Activated CD8-positive, alpha-beta T cell treated with anti-CD3 and anti-CD28 coated beads for 36 hours (primary cell): Measurements from ENCODE around the gene C17orf114.

Experiments used
- ATAC-seq: fragments of 200-7000 bp; cut with Tn5 transposase; one replicate; pipeline ENCODE4 v1.10.0; 2021; ENCODE audit warnings: mild to moderate bottlenecking, moderate library complexity
- CTCF ChIA-PET: fragments of 350-600 bp; sonication (Branson Sonifier 250); formaldehyde crosslinking; loops from one replicate; lab custom pipeline; 2021; ENCODE audit warnings: antibody characterized with exemption; lab: Charles Lee
- POLR2A ChIA-PET: fragments of 350-600 bp; sonication (Branson Sonifier 250); formaldehyde crosslinking; loops from one replicate; lab custom pipeline; 2021; ENCODE audit warnings: antibody characterized with exemption; lab: Charles Lee
- DNase-seq: peaks from one replicate; pipeline ENCODE4 v3.0.0-alpha.2; 2020
- H3K27ac Mint-ChIP-seq: one replicate; pipeline ENCODE4 v1.8.0; 2021; ENCODE audit warnings: mild to moderate bottlenecking, mixed read lengths
- H3K27me3 Mint-ChIP-seq: one replicate; pipeline ENCODE4 v1.8.0; 2021; ENCODE audit warnings: mixed read lengths
- H3K36me3 Mint-ChIP-seq: one replicate; pipeline ENCODE4 v1.8.0; 2021; ENCODE audit warnings: low read depth, mixed read lengths
- H3K4me1 Mint-ChIP-seq: one replicate; pipeline ENCODE4 v1.8.0; 2021; ENCODE audit warnings: low read depth, mixed read lengths
- H3K4me3 Mint-ChIP-seq: one replicate; pipeline ENCODE4 v1.8.0; 2021; ENCODE audit warnings: mild to moderate bottlenecking, moderate library complexity, mixed read lengths
- H3K9me3 Mint-ChIP-seq: one replicate; pipeline ENCODE4 v1.8.0; 2021; ENCODE audit warnings: mixed read lengths
- CTCF ChIP-seq: fragments of 200-600 bp; IDR thresholded peaks from one replicate; pipeline ENCODE4 v1.8.0; 2022; ENCODE audit warnings: antibody characterized with exemption, mild to moderate bottlenecking
- intact Hi-C: fragments of 100-400 bp; cut with micrococcal nuclease; formaldehyde crosslinking; loops from one replicate; pipeline ENCODE4 v1.10.0; 2022

Gene C17orf114

GRCh38 chr17:4806777-4807604 is 4.9 kb upstream of the C17orf114 start, which contains the start of gene PLD2:
PLD2 (plus strand) TSS chr17:4807152; CDS start chr17:4807773, 621 bp downstream.
- Mint-ChIP-seq H3K27me3 (no peaks in the 10 kb centered on the region), H3K4me3 (peak within 1 kb of the TSS; percentile 69), H3K36me3 (peaks cover 3% of the 10 kb centered on the region), H3K27ac (no peak within 1 kb of the TSS), H3K9me3 (no peaks in the 10 kb centered on the region), H3K4me1 (peaks cover 14% of the 10 kb centered on the region)
- ChIA-PET POLR2A (interaction anchor here (0.6 to 2.2 kb wide), 5 partner anchors 9 to 555 kb away, joined by 3 to 8 read pairs (median 4); partner anchors contain the start of genes C17orf107, GLTPD2, RNF167 and SLC25A11), CTCF (interaction anchor here (0.8 to 3.7 kb wide), 3 partner anchors 11 to 240 kb away, joined by 3 to 15 read pairs (median 4); partner anchors contain the start of genes GLTPD2 and PSMB6)
- intact Hi-C loops, result no loop called here
- DNase-seq (peak; percentile 92), ATAC-seq (peak; percentile 99)
- no peak for TF ChIP-seq CTCF

DNA sequence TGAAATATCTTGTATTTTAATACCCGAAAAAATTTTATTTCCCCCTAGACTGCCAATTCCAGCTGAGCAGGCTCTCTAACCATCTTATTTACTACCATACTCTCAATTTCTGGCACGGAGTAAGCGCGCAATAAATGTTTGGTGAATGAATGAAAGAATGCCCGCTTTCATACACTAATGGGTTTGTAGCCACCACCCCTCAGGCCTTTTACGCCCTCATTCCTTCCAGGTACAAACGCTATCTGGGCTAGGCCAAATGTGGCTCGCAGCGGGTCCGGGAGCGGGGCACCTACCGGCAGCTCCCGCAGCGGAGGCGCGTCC is 4.3 kb upstream of the C17orf114 start:
- H3K36me3 Mint-ChIP-seq, result peaks cover 3% of the 10 kb centered on the region
- DNase-seq (peak; percentile 29), ATAC-seq (no peak)
- CTCF ChIA-PET, result interaction anchor here (0.8 to 3.7 kb wide), 3 partner anchors 10 to 239 kb away, joined by 3 to 15 read pairs (median 4); partner anchors contain the start of genes GLTPD2 and PSMB6
- H3K9me3 Mint-ChIP-seq, result no peaks in the 10 kb centered on the region
- no peak overlapping the region for H3K27ac Mint-ChIP-seq
- intact Hi-C loops, result no loop called here
- H3K4me1 Mint-ChIP-seq, result peaks cover 14% of the 10 kb centered on the region
- H3K4me3 Mint-ChIP-seq, result peak overlapping the region; percentile 64
- TF ChIP-seq CTCF, result no peak
- no peaks in the 10 kb centered on the region for H3K27me3 Mint-ChIP-seq
- POLR2A ChIA-PET, result interaction anchor here (0.6 to 2.2 kb wide), 5 partner anchors 9 to 555 kb away, joined by 3 to 8 read pairs (median 4); partner anchors contain the start of genes C17orf107, GLTPD2, RNF167 and SLC25A11

DNA sequence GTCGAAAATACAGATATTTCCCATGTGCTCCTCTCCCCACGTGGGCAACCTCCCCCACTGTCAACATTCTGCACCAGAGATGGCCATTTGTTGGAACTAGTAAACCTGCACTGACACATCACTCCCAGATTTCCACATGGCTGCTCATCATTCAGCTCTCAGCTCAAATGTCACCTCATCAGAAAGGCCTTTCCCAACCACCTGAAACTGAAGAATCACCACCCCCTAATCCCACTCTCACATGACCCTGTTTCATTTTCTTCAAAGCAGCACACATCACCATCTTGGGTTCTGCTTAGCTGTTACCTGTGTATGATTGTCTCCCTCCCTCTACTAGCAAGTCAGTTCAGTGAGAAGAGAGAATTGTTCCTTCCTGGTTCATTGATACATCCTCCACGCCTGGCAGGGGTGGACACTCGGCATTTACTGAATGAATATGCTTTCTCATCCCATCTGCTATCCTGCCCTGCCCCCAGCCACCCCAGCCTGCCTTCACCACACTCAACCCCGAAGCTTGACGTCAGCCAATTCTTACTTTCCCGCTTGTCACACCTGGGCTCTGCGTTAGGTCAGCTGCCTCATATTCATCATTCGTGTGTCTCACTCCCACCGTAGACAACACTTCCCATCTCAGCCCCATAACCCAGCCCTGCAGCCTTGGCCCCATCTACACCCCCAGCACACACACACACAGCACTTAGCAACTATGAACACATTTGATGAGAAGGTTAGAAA is 1.5 kb downstream of the C17orf114 start:
- intact Hi-C loops, result no loop called here
- no peak for TF ChIP-seq CTCF
- Mint-ChIP-seq H3K4me1 (peaks cover 17% of the 10 kb centered on the region), H3K4me3 (no peak overlapping the region), H3K9me3 (no peaks in the 10 kb centered on the region), H3K27me3 (no peaks in the 10 kb centered on the region), H3K27ac (peak overlapping the region; percentile 31), H3K36me3 (peaks cover 11% of the 10 kb centered on the region)
- DNase-seq (peak; percentile 21), ATAC-seq (no peak)
- POLR2A ChIA-PET, result interaction anchor here (2.1 kb wide), 1 partner anchor 11 kb away, joined by 7 read pairs; the partner anchor contains the start of gene GLTPD2
- CTCF ChIA-PET, result interaction anchor here (0.9 kb wide), 1 partner anchor 11 kb away, joined by 3 read pairs; no protein-coding TSS in a partner anchor

- DNase-seq, result peak; percentile 65
- H3K36me3 Mint-ChIP-seq, result peaks cover 11% of the 10 kb centered on the region
- ChIA-PET POLR2A (interaction anchor here (1.2 to 1.5 kb wide), 4 partner anchors 12 to 87 kb away, joined by 3 to 4 read pairs (median 4); no protein-coding TSS in a partner anchor), CTCF (interaction anchor here (1.1 to 1.6 kb wide), 4 partner anchors 9 to 106 kb away, joined by 3 to 5 read pairs (median 4); partner anchors contain the start of gene CHRNE)
- intact Hi-C loops, result no loop called here
- H3K4me3 Mint-ChIP-seq, result peak overlapping the region; percentile 96
- no peak for ATAC-seq
- no peak for TF ChIP-seq CTCF
- H3K27ac Mint-ChIP-seq, result peak overlapping the region; percentile 97
- peaks cover 20% of the 10 kb centered on the region for H3K4me1 Mint-ChIP-seq
- no peaks in the 10 kb centered on the region for H3K9me3 Mint-ChIP-seq
- peaks cover 2% of the 10 kb centered on the region for H3K27me3 Mint-ChIP-seq
Measured at GRCh38 chr17:4796552-4796920, 5.6 kb downstream of the C17orf114 start.
